ENCODE data around the gene ZBED5.
"Not testable (repeated sequence)": the region's sequence is repeated elsewhere in the genome, so short reads cannot be mapped to it uniquely, and the experiment has no call there.

The ZBED5 gene

DNA sequence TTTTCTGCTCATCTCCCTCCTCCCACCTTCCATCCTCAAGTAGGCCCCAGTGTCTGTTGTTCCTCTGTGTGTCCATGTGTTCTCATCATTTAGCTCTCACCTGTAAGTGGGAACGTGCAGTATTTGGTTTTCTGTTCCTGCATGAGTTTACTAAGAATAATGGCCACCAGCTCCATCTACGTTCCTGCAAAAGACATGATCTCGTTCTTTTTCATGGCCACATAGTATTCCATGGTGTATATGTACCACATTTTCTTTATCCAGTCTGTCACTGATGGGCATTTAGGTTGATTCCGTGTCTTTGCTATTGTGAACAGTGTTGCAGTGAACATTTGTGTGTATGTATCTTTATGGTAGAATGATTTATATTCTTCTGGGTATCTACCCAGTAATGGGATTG is 21.0 kb downstream of the ZBED5 start:
- not testable (repeated sequence) for DNase-seq

GRCh38 chr11:10829139-10829538 is 28.7 kb downstream of the ZBED5 start:
- no peak for DNase-seq

GRCh38 chr11:10828402-10828801 is 29.5 kb downstream of the ZBED5 start:
- DNase-seq, result no peak

GRCh38 chr11:10824888-10825287 is 33.0 kb downstream of the ZBED5 start:
- peak in 1 of 2 donors; percentile 7 for DNase-seq

DNA sequence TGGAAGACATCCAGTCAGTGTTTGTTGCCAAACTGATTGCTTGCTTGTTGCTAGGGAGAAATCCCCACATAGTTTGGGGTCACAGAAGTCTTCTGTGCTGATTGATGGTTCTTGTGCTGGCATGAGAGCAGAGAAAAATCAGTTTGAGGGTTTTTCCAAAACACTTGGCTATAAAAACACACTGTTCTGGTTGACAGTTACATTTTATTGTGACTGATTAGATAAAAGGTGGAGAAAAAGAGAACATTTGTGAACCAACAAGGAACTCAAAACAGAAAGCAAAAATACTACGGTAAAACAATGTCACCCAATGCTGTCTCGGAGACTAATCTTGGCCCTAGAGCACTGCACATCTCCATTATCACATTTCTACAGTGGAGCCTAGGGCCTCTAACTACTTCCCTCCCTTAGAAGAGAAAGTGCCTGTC is 34.7 kb downstream of the ZBED5 start:
- no peak for DNase-seq

- DNase-seq, result not testable (repeated sequence)
These were observed 35.4 kb downstream of the ZBED5 start for GRCh38 chr11:10822491-10822890.

DNA sequence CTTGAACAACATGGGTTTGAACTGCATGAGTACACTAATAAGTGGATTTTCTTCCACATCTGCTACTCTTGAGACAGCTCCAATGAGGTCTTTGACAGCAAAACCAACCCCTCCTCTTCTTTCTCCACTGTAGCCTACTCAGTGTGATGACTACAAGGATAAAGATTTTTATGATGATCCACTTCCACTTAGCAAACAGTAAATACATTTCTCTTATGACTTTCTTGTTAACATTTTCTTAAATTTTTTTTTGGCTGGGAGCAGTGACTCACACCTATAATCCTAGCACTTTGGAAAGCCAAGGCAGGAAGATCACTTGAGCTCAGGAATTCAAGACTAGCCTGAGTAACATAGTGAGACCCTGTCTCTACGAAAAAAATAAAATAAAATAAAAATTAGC is 39.3 kb downstream of the ZBED5 start:
- no peak for DNase-seq

- no peak for DNase-seq
These were observed 43.9 kb downstream of the ZBED5 start for GRCh38 chr11:10813945-10814344.

DNA sequence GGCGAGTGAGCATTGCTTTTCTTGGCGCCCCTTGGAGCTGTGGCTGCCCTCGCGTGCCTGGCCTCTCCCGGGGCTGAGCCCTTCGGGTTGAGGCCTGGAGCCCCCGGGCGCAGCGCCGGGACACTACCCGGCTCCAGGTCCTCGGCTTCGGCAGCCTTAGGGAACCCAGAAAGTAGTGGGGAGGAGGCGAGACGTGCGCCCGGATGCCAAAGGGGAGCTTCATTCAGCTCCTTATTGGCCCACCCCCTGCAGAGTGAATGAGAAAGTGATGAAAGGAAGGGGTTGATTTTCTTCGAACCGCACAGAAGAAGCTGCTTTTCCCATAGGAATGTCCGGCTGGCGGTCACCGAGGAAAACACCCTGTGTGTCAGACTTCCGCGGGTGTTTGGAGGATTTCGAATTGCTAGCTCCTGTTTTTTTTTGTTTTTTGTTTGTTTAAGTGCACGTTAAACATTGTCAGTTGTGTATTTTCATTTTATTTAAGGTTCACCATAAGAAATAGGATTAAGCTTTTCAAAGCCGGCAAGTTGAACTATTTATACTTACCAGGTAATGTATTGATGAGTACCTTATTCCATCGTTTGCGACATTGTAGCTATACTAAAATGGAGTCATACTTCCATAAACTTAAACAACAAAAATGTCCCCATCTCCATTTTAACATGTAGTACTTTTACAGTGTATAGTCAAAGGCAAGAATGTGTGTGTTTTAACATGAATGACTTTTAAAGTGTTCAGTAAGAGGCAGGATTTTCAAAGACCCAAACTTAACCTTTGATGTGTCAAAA is 48.3 kb downstream of the ZBED5 start:
- DNase-seq, result peak; percentile 21 to 51

DNA sequence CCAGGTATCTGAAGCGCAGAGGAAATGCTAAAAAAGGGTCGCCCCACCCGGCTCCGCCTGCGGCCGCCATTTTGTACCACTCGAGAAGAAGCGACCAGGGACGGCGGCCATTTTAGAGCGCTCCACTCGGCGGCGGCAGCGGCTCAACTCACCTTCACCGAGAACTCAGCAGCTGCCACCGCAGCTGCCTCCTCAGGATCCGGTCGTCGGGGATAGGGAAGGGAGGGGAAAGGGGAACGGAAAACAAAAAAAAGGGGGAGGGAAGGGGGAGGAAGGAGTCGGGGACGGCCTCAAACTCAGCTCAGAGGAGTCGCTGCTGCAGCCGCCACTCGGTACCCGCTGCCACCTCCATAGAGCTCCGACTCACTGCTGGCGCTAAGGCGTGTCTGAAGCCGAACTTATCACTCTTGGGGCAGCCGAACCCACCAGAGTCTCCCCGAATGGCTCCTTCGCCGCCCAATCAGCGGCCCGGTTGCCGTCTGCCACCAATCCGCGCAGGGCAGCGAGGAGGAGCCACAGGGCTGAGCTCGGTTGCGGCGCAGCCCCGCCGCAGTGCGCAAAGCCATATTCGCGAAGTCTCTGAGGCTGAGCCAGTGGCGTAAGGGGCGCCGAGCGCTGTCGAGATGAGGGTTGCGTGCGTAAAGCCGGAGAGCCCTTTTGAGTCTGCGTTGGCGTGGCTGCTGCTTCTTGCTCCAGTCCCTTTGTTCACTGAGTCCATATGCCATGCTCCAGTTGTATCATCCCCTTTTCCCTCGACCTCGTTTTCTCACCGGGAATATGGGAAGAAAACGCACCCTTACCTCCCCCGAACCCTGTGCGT is 49.1 kb downstream of the ZBED5 start, which contains the start of gene EIF4G2:
Gene EIF4G2, minus strand, starts transcription at position 374 of the 820 bp plus-strand sequence.
- peak; percentile 99 for DNase-seq

GRCh38 chr11:10808235-10808552 is 49.7 kb downstream of the ZBED5 start:
- DNase-seq, result no peak

DNA sequence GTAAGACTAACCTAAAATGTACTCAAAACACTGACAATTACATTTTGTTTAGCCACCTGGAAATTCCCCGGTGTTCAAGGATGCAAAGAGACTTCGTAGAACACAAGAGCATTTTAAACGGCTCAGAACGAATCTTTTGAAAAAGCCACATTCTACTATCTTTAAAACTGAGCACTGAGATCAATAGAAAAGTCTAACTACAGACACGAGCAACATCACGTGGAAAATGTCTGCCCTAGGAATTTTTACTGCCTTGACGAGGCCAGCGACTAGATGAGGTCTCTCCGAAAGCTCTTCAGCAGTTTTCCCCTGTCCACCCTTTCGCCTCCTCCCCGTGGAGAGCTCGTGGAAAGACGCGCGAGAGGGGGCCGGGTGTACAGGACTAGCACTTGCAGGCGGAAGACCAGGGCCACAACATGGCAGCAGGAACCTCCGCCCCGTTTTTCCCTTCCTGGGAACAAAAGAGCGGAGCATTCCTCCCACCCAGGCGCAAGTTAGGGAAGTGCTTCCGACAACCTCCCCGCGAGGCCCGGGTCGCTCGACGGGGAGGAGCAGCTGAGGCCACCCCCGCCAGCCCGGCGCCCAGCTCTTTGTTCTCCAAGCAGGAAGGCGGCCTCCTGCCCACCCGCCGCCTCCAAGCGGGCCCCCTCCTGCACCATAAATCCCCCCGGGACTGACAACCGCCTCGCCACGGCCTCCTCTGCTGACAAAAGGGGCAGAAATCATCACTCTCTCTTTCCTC is 50.2 kb downstream of the ZBED5 start:
- peak; percentile 43 to 51 for DNase-seq

DNA sequence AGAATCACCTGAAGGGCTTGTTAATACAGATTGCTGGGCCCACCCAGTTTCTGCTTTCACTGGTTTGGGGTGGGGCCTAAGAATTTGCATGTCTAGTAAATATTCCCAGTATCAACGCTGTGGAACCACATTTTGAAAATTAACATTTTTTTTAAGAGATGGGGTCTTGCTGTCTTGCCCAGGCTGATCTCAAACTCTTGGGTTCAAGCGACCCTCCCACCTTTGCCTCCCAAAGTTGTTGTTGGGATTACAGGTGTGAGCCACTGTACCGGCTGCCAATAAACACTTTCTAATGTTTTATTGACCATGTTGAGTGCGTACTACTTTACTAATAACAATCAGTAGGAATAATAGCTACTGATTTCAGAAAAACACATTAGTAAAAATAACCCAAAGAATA is 51.6 kb downstream of the ZBED5 start:
- DNase-seq, result no peak

GRCh38 chr11:10805741-10806140 is 52.1 kb downstream of the ZBED5 start:
- no peak for DNase-seq

- DNase-seq, result no peak
These were observed 54.2 kb downstream of the ZBED5 start for GRCh38 chr11:10803676-10804075.

Data from CD4-positive, alpha-beta T cell treated with Interleukin-1 beta for 1 hour (primary cell).